ENCODE measurements around the gene SNX22. TPM values are rescaled to one million over a fixed set of nuclear protein-coding genes. Genes with fewer than 3 reads are reported as not detected.

SNX22 gene
- polyA plus RNA-seq, 4 donors: 1.1 to 2.7 (median 1.9) TPM

GRCh38 chr15:64191971-64192830, 40.7 kb downstream of the SNX22 start:
- no peak for DNase-seq (ENCODE audit: low read depth in 4 of 4, low spot score in 2 of 4)

- no peak for DNase-seq (ENCODE audit: low read depth in 4 of 4, low spot score in 2 of 4)
Observed at GRCh38 chr15:64193971-64194370, 42.4 kb downstream of the SNX22 start.

GRCh38 chr15:64197425-64197824, 45.9 kb downstream of the SNX22 start:
- no peak for DNase-seq (ENCODE audit: low read depth in 4 of 4, low spot score in 2 of 4)

GRCh38 chr15:64205202-64205601, 53.7 kb downstream of the SNX22 start:
- DNase-seq (ENCODE audit: low read depth in 4 of 4, low spot score in 2 of 4): no peak

Other genes starting within 250 kb of the SNX22 start
- 1 to 10 TPM; 4.2 to 8.4 (median 6.4) TPM for gene DAPK2, start 105.2 kb upstream of the SNX22 start, polyA plus RNA-seq (ENCODE audit: insufficient read length in 4 of 4)
- gene CIAO2A, start 57.9 kb upstream of the SNX22 start, polyA plus RNA-seq (ENCODE audit: insufficient read length in 4 of 4): 10 to 100 TPM; 82.1 to 94.9 (median 86.5) TPM
- gene SNX1, start 55.7 kb upstream of the SNX22 start, polyA plus RNA-seq (ENCODE audit: insufficient read length in 4 of 4): 100 to 1,000 TPM in 3 of 4 donors, 10 to 100 TPM in 1; 96.2 to 114 (median 112) TPM
- 100 to 1,000 TPM; 530 to 655 (median 552) TPM for gene PPIB, start 11.3 kb downstream of the SNX22 start, polyA plus RNA-seq (ENCODE audit: insufficient read length in 4 of 4)
- gene CSNK1G1, start 204.4 kb downstream of the SNX22 start, polyA plus RNA-seq (ENCODE audit: insufficient read length in 4 of 4): 10 to 100 TPM; 16.6 to 22.6 (median 21.5) TPM
- 10 to 100 TPM; 42.2 to 59.4 (median 52.7) TPM for gene PCLAF, start 229.7 kb downstream of the SNX22 start, polyA plus RNA-seq (ENCODE audit: insufficient read length in 4 of 4)
- 10 to 100 TPM; 34.7 to 51.5 (median 42.0) TPM for gene TRIP4, start 236.1 kb downstream of the SNX22 start, polyA plus RNA-seq (ENCODE audit: insufficient read length in 4 of 4)

Measured in left renal cortex interstitium (tissue), 4 donors.